CD4-positive, alpha-beta T cell (primary cell): Measurements from ENCODE around the gene HCN1. TPM values are rescaled to one million over a fixed set of nuclear protein-coding genes. Genes with fewer than 3 reads are reported as not detected.

ENCODE experiments used
- ATAC-seq: fragments of 200-7000 bp; cut with Tn5 transposase; one replicate; pipeline ENCODE4 v1.10.0; 2022; ENCODE audit warnings: mild to moderate bottlenecking; ENCODE audit not compliant: poor library complexity
- CTCF ChIA-PET: fragments of 350-600 bp; sonication (Branson Sonifier 250); formaldehyde crosslinking; loops from one replicate; lab custom pipeline; 2021; ENCODE audit warnings: antibody characterized with exemption, inconsistent platforms; lab: Charles Lee
- POLR2A ChIA-PET: fragments of 350-600 bp; sonication (Branson Sonifier 250); formaldehyde crosslinking; loops from one replicate; lab custom pipeline; 2021; ENCODE audit warnings: antibody characterized with exemption, inconsistent platforms; lab: Charles Lee
- DNase-seq, 14 experiments: peaks; one replicate each; pipeline ENCODE4 v3.0.0-alpha.2; 2013 to 2020; ENCODE audit warnings: mixed read lengths in 2 of 14
- H3K27ac ChIP-seq, 2 donors: one replicate each; pipeline versions ENCODE4 v1.5.1 to v1.7.0; 2013; ENCODE audit warnings: low read length in 2 of 2, low read depth in 1 of 2, mild to moderate bottlenecking in 1 of 2
- H3K27me3 ChIP-seq, 2 experiments: 1 replicate in 1 of 2; 2 replicates in 1 of 2; pipeline versions ENCODE4 v1.6.1 to v1.7.0; 2013; ENCODE audit warnings: low read length in 2 of 2, control low read depth in 1 of 2, mild to moderate bottlenecking in 1 of 2, moderate library complexity in 1 of 2; ENCODE audit not compliant: insufficient read depth in 2 of 2, control insufficient read depth in 1 of 2
- H3K36me3 ChIP-seq: one replicate; pipeline ENCODE4 v1.6.1; 2013; ENCODE audit warnings: low read length, control low read depth; ENCODE audit not compliant: insufficient read depth
- H3K4me1 ChIP-seq: one replicate; pipeline ENCODE4 v1.6.1; 2013; ENCODE audit warnings: low read length, control low read depth; ENCODE audit not compliant: insufficient read depth
- H3K4me3 ChIP-seq: one replicate; pipeline ENCODE4 v1.5.1; 2013; ENCODE audit warnings: mild to moderate bottlenecking, low read length, moderate library complexity
- H3K9me3 ChIP-seq, 2 experiments: 1 replicate in 1 of 2; 2 replicates in 1 of 2; pipeline versions ENCODE4 v1.6.1 to v1.7.0; 2013; ENCODE audit warnings: low read length in 2 of 2, mild to moderate bottlenecking in 2 of 2, control low read depth in 1 of 2, moderate library complexity in 1 of 2; ENCODE audit not compliant: control insufficient read depth in 1 of 2, insufficient read depth in 1 of 2
- H3K27ac Mint-ChIP-seq: one replicate; pipeline ENCODE4 v1.8.0; 2020; ENCODE audit warnings: mixed read lengths
- H3K27me3 Mint-ChIP-seq: one replicate; pipeline ENCODE4 v1.8.0; 2021; ENCODE audit warnings: mixed read lengths
- H3K36me3 Mint-ChIP-seq: one replicate; pipeline ENCODE4 v1.8.0; 2021; ENCODE audit warnings: low read depth, mixed read lengths
- H3K4me1 Mint-ChIP-seq: one replicate; pipeline ENCODE4 v1.8.0; 2021; ENCODE audit warnings: low read depth, mixed read lengths
- H3K4me3 Mint-ChIP-seq: one replicate; pipeline ENCODE4 v1.8.0; 2020; ENCODE audit warnings: mild to moderate bottlenecking, mixed read lengths
- H3K9me3 Mint-ChIP-seq: one replicate; pipeline ENCODE4 v1.8.0; 2020; ENCODE audit warnings: mixed read lengths
- CTCF ChIP-seq: fragments of 200-600 bp; IDR thresholded peaks from one replicate; pipeline ENCODE4 v1.8.0; 2022; ENCODE audit warnings: antibody characterized with exemption, mild to moderate bottlenecking
- intact Hi-C, 2 experiments: fragments of 100-400 bp; cut with DNase I in 1 of 2; cut with micrococcal nuclease in 1 of 2; formaldehyde crosslinking; loops; one replicate each; pipeline versions ENCODE4 v1.15.1 to v1.9.0; 2023 to 2025; cut with DNase I, micrococcal nuclease
- total RNA-seq, 174 experiments: library from RNA in 2 of 174; stranded (reverse) in 2 of 174; gene quantifications; one replicate each; pipeline ENCODE4 v1.2.3 and lab custom pipeline; 2021 to 2026

HCN1 gene
- total RNA-seq, 2 experiments from 2014 or later, result not detected

GRCh38 chr5:45411971-45412612 is 284.1 kb downstream of the HCN1 start:
- intact Hi-C loops, result no loop called here
- POLR2A ChIA-PET, result no interaction called here
- Mint-ChIP-seq H3K27ac (no peak overlapping the region), H3K9me3 (peaks cover 2% of the 10 kb centered on the region), H3K4me1 (no peaks in the 10 kb centered on the region), H3K27me3 (no peaks in the 10 kb centered on the region), H3K4me3 (no peak overlapping the region), H3K36me3 (no peaks in the 10 kb centered on the region)
- no peak for DNase-seq
- Histone ChIP-seq H3K27ac (no peak overlapping the region), H3K4me3 (no peak overlapping the region), H3K27me3 (no peaks in the 10 kb centered on the region), H3K4me1 (no peaks in the 10 kb centered on the region), H3K36me3 (no peaks in the 10 kb centered on the region), H3K9me3 (peaks cover 4% of the 10 kb centered on the region in 2 experiments)
- TF ChIP-seq CTCF, result no peak
- CTCF ChIA-PET, result no interaction called here
- ATAC-seq, result no peak

- Histone ChIP-seq H3K4me1 (no peaks in the 10 kb centered on the region), H3K27ac (no peak overlapping the region), H3K9me3 (peaks cover 4% of the 10 kb centered on the region in 2 experiments), H3K27me3 (no peaks in the 10 kb centered on the region), H3K36me3 (no peaks in the 10 kb centered on the region), H3K4me3 (no peak overlapping the region)
- no peak for DNase-seq
- H3K36me3 Mint-ChIP-seq, result no peaks in the 10 kb centered on the region
- ATAC-seq, result no peak
- no peaks in the 10 kb centered on the region for H3K4me1 Mint-ChIP-seq
- H3K27me3 Mint-ChIP-seq, result no peaks in the 10 kb centered on the region
- TF ChIP-seq CTCF, result no peak
- H3K4me3 Mint-ChIP-seq, result no peak overlapping the region
- H3K9me3 Mint-ChIP-seq, result peaks cover 2% of the 10 kb centered on the region
- CTCF ChIA-PET, result interaction anchor here (0.6 kb wide), 1 partner anchor 24 kb away, joined by 3 read pairs; no protein-coding TSS in a partner anchor
- intact Hi-C loops, result no loop called here
- no peak overlapping the region for H3K27ac Mint-ChIP-seq
- POLR2A ChIA-PET, result no interaction called here
Measured at GRCh38 chr5:45410304-45410995, 285.7 kb downstream of the HCN1 start.

GRCh38 chr5:45408067-45408466 is 288.1 kb downstream of the HCN1 start:
- TF ChIP-seq CTCF, result no peak
- Mint-ChIP-seq H3K4me3 (no peak overlapping the region), H3K27me3 (no peaks in the 10 kb centered on the region), H3K4me1 (no peaks in the 10 kb centered on the region), H3K36me3 (no peaks in the 10 kb centered on the region), H3K27ac (no peak overlapping the region), H3K9me3 (peaks cover 3% of the 10 kb centered on the region)
- POLR2A ChIA-PET, result no interaction called here
- Histone ChIP-seq H3K9me3 (peaks cover 4% of the 10 kb centered on the region in 2 experiments), H3K27ac (no peak overlapping the region), H3K4me3 (no peak overlapping the region), H3K4me1 (no peaks in the 10 kb centered on the region), H3K36me3 (no peaks in the 10 kb centered on the region), H3K27me3 (no peaks in the 10 kb centered on the region)
- intact Hi-C loops, result no loop called here
- no peak for ATAC-seq
- no peak for DNase-seq
- CTCF ChIA-PET, result no interaction called here
